ENCODE results near the gene TECPR2. TPM values are rescaled to one million over a fixed set of nuclear protein-coding genes. Genes with fewer than 3 reads are reported as not detected.

TECPR2 gene
- total and polyA plus RNA-seq, 2 of the 13 experiments (the other 11 are each of a cell fraction or from before 2014, with no cell fraction given) = 3.5 to 5.7 TPM

DNA sequence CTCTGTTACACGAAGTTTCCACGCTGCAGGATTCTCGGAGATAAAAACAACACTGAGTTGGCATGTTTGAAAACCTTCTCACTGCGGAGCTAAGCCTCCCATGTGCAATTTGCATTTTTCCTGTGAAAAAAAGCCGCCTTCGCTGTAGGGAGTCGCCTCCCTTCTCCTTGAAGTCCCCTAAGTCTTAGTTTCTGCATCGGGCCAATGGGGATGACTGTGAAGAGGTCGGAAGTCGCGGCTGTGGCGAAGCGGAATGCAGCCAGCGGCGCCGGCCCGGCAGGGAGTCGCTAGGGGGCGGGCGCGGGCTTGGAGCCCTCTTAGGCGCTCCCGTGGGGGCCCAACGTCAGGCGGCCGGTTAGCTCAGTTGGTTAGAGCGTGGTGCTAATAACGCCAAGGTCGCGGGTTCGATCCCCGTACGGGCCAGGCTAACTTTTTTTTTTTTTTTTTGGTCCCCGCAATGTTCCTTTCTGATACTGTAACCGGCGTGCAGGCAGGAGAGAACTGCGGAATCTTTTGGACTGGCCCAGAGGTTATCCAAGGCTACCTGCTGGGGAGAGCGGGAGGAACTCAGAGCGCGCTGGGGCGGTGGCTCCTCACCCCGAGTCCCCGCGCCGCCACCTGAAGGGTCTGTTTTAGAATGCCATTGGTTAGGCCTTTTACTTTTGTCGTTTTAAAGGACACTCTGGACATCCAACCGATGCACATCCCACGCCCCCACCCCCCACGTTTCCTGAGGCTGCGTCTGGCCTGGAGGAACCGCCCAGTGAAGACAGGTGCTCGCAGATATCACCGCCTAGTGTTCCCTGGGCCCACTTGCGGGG lies 45.8 kb upstream of the TECPR2 start (continued):
- TF ChIP-seq, protein P1, sequence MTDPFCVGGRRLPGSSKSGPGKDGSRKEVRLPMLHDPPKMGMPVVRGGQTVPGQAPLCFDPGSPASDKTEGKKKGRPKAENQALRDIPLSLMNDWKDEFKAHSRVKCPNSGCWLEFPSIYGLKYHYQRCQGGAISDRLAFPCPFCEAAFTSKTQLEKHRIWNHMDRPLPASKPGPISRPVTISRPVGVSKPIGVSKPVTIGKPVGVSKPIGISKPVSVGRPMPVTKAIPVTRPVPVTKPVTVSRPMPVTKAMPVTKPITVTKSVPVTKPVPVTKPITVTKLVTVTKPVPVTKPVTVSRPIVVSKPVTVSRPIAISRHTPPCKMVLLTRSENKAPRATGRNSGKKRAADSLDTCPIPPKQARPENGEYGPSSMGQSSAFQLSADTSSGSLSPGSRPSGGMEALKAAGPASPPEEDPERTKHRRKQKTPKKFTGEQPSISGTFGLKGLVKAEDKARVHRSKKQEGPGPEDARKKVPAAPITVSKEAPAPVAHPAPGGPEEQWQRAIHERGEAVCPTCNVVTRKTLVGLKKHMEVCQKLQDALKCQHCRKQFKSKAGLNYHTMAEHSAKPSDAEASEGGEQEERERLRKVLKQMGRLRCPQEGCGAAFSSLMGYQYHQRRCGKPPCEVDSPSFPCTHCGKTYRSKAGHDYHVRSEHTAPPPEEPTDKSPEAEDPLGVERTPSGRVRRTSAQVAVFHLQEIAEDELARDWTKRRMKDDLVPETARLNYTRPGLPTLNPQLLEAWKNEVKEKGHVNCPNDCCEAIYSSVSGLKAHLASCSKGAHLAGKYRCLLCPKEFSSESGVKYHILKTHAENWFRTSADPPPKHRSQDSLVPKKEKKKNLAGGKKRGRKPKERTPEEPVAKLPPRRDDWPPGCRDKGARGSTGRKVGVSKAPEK (CRISPR knock-in tag; IDR thresholded peaks at IDR 0.05; ENCODE audit: borderline replicate concordance) = 0 out of 2 replicates have a peak, but pooled peaks have one; percentile 4
- TF ChIP-seq SMC3 (IDR thresholded peaks at IDR 0.05; ENCODE audit: low read length) = no peak
- no peak for TF ChIP-seq ZKSCAN8 (CRISPR knock-in tag; IDR thresholded peaks at IDR 0.05; ENCODE audit: borderline replicate concordance)
- TF ChIP-seq HOXA9 (CRISPR knock-in tag; IDR thresholded peaks at IDR 0.05; ENCODE audit: borderline replicate concordance) = no peak
- TF ChIP-seq MZF1 (CRISPR knock-in tag; IDR thresholded peaks at IDR 0.05; ENCODE audit: borderline replicate concordance) = no peak
- TF ChIP-seq ZNF10 (CRISPR knock-in tag; IDR thresholded peaks at IDR 0.05; ENCODE audit: borderline replicate concordance, low read depth) = no peak
- TF ChIP-seq, protein P2, sequence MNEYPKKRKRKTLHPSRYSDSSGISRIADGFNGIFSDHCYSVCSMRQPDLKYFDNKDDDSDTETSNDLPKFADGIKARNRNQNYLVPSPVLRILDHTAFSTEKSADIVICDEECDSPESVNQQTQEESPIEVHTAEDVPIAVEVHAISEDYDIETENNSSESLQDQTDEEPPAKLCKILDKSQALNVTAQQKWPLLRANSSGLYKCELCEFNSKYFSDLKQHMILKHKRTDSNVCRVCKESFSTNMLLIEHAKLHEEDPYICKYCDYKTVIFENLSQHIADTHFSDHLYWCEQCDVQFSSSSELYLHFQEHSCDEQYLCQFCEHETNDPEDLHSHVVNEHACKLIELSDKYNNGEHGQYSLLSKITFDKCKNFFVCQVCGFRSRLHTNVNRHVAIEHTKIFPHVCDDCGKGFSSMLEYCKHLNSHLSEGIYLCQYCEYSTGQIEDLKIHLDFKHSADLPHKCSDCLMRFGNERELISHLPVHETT (CRISPR knock-in tag; conservative IDR thresholded peaks at IDR 0.05) = no peak
- TF ChIP-seq MEIS2 (CRISPR knock-in tag; IDR thresholded peaks at IDR 0.05) = peak; percentile 76
- peak; percentile 73 for TF ChIP-seq ZNF317 (CRISPR knock-in tag; IDR thresholded peaks at IDR 0.05)
- TF ChIP-seq, protein P3, sequence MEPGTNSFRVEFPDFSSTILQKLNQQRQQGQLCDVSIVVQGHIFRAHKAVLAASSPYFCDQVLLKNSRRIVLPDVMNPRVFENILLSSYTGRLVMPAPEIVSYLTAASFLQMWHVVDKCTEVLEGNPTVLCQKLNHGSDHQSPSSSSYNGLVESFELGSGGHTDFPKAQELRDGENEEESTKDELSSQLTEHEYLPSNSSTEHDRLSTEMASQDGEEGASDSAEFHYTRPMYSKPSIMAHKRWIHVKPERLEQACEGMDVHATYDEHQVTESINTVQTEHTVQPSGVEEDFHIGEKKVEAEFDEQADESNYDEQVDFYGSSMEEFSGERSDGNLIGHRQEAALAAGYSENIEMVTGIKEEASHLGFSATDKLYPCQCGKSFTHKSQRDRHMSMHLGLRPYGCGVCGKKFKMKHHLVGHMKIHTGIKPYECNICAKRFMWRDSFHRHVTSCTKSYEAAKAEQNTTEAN (CRISPR knock-in tag; conservative IDR thresholded peaks at IDR 0.05) = peak; percentile 29; the same call in 1 of the 2 replicates
- TF ChIP-seq ZNF230 (CRISPR knock-in tag; IDR thresholded peaks at IDR 0.05) = no peak; the same call in 1 of the 2 replicates
- TF ChIP-seq, protein P4, sequence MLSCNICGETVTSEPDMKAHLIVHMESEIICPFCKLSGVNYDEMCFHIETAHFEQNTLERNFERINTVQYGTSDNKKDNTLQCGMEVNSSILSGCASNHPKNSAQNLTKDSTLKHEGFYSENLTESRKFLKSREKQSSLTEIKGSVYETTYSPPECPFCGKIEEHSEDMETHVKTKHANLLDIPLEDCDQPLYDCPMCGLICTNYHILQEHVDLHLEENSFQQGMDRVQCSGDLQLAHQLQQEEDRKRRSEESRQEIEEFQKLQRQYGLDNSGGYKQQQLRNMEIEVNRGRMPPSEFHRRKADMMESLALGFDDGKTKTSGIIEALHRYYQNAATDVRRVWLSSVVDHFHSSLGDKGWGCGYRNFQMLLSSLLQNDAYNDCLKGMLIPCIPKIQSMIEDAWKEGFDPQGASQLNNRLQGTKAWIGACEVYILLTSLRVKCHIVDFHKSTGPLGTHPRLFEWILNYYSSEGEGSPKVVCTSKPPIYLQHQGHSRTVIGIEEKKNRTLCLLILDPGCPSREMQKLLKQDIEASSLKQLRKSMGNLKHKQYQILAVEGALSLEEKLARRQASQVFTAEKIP (CRISPR knock-in tag; IDR thresholded peaks at IDR 0.05; ENCODE audit: borderline replicate concordance) = no peak
- peak; percentile 85; the same call in 1 of the 2 replicates for TF ChIP-seq ZNF350 (CRISPR knock-in tag; IDR thresholded peaks at IDR 0.05; ENCODE audit: borderline replicate concordance, low read depth)
- TF ChIP-seq RFX1 (IDR thresholded peaks at IDR 0.05) = no peak
- no peak; the same call in 1 of the 2 replicates for TF ChIP-seq ZNF589 (CRISPR knock-in tag; conservative IDR thresholded peaks at IDR 0.05)
- peak; percentile 74; the same call in 1 of the 2 replicates for TF ChIP-seq ZNF615 (CRISPR knock-in tag; IDR thresholded peaks at IDR 0.05; ENCODE audit: borderline replicate concordance)
- no peak for TF ChIP-seq XBP1 (CRISPR knock-in tag; IDR thresholded peaks at IDR 0.05)
- TF ChIP-seq SNRNP70 (IDR thresholded peaks at IDR 0.05; ENCODE audit: low read depth, low read length) = no peak
- 0 out of 2 replicates have a peak, but pooled peaks have one; percentile 56 for TF ChIP-seq ISL2 (CRISPR knock-in tag; IDR thresholded peaks at IDR 0.05)
- TF ChIP-seq, protein P5, sequence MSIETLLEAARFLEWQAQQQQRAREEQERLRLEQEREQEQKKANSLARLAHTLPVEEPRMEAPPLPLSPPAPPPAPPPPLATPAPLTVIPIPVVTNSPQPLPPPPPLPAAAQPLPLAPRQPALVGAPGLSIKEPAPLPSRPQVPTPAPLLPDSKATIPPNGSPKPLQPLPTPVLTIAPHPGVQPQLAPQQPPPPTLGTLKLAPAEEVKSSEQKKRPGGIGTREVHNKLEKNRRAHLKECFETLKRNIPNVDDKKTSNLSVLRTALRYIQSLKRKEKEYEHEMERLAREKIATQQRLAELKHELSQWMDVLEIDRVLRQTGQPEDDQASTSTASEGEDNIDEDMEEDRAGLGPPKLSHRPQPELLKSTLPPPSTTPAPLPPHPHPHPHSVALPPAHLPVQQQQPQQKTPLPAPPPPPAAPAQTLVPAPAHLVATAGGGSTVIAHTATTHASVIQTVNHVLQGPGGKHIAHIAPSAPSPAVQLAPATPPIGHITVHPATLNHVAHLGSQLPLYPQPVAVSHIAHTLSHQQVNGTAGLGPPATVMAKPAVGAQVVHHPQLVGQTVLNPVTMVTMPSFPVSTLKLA (IDR thresholded peaks at IDR 0.05) = no peak
